ENCODE measurements around the gene ISOC2.

GRCh38 chr19:55482967-55483705, 21.7 kb upstream of the ISOC2 start:
- no peak for TF ChIP-seq EZH2 (IDR thresholded peaks at IDR 0.05; ENCODE audit: borderline replicate concordance)
- no peak for TF ChIP-seq CTCF (IDR thresholded peaks at IDR 0.05; ENCODE audit: poor library complexity)

All from hepatocyte (in vitro differentiated cells).